ENCODE measurements around the gene CCP110. TPM values are rescaled to one million over a fixed set of nuclear protein-coding genes. Genes with fewer than 3 reads are reported as not detected.

CCP110 gene
- total RNA-seq, 4 donors from 2014 or later, result 14.0 to 16.1 (median 15.1) TPM

- WGBS, result 76% methylated on average over 4 of the region's 4 CpGs
- TF ChIP-seq POLR2AphosphoS5 (IDR thresholded peaks at IDR 0.05) (no peak), EP300 (IDR thresholded peaks at IDR 0.05) (no peak)
Observed at GRCh38 chr16:19486051-19486450, 37.7 kb upstream of the CCP110 start.

GRCh38 chr16:19486750-19487325 lies 36.9 kb upstream of the CCP110 start:
- WGBS, result 81% methylated on average over 10 of the region's 10 CpGs

More at GRCh38 chr16:19486051-19486450, 37.7 kb upstream of the CCP110 start:
- intact Hi-C loops (cut with DNase I), result no loop called here
- no peak for DNase-seq (ENCODE audit: extremely low spot score)
- no peaks in the 10 kb centered on the region for H3K4me1 ChIP-seq
- no peaks in the 10 kb centered on the region for H3K36me3 ChIP-seq
- no peaks in the 10 kb centered on the region for H3K27me3 ChIP-seq
- H3K9me3 ChIP-seq, result no peaks in the 10 kb centered on the region
- no peak overlapping the region for H3K4me3 ChIP-seq
- H3K27ac ChIP-seq (replicated peaks in 1 of 4), result no peak overlapping the region

GRCh38 chr16:19488213-19488640 lies 35.5 kb upstream of the CCP110 start:
- WGBS, result 41% methylated on average over 4 of the region's 4 CpGs
- intact Hi-C loops (cut with DNase I), result no loop called here
- Histone ChIP-seq H3K4me1 (no peaks in the 10 kb centered on the region), H3K27ac (replicated peaks in 1 of 4) (no peak overlapping the region), H3K27me3 (no peaks in the 10 kb centered on the region), H3K9me3 (no peaks in the 10 kb centered on the region), H3K4me3 (no peak overlapping the region), H3K36me3 (no peaks in the 10 kb centered on the region)
- no peak for DNase-seq (ENCODE audit: extremely low spot score)
- TF ChIP-seq CTCF (IDR thresholded peaks at IDR 0.05) (no peak), POLR2A (IDR thresholded peaks at IDR 0.05; ENCODE audit: low read depth) (no peak)

More at GRCh38 chr16:19486750-19487325, 36.9 kb upstream of the CCP110 start:
- no peak overlapping the region for H3K27ac ChIP-seq (replicated peaks in 1 of 4)
- intact Hi-C loops (cut with DNase I), result no loop called here
- H3K4me1 ChIP-seq, result no peaks in the 10 kb centered on the region
- H3K27me3 ChIP-seq, result no peaks in the 10 kb centered on the region
- no peaks in the 10 kb centered on the region for H3K9me3 ChIP-seq
- TF ChIP-seq POLR2A (IDR thresholded peaks at IDR 0.05; ENCODE audit: low read depth) (no peak), CTCF (IDR thresholded peaks at IDR 0.05) (no peak), POLR2AphosphoS5 (IDR thresholded peaks at IDR 0.05) (no peak), EP300 (IDR thresholded peaks at IDR 0.05) (no peak)
- no peaks in the 10 kb centered on the region for H3K36me3 ChIP-seq
- no peak for DNase-seq (ENCODE audit: extremely low spot score)
- H3K4me3 ChIP-seq, result no peak overlapping the region

- TF ChIP-seq CTCF (IDR thresholded peaks at IDR 0.05) (no peak), POLR2A (IDR thresholded peaks at IDR 0.05; ENCODE audit: low read depth) (no peak), POLR2AphosphoS5 (IDR thresholded peaks at IDR 0.05) (no peak), EP300 (IDR thresholded peaks at IDR 0.05) (no peak)
- no peak for DNase-seq (ENCODE audit: extremely low spot score)
- no peaks in the 10 kb centered on the region for H3K4me1 ChIP-seq
- H3K27me3 ChIP-seq, result no peaks in the 10 kb centered on the region
- WGBS, result 79% methylated on average over 1 of the region's 1 CpG
- intact Hi-C loops (cut with DNase I), result loop anchor here (10.0 kb wide), 1 partner anchor 336 kb away; no protein-coding TSS in a partner anchor
- no peaks in the 10 kb centered on the region for H3K9me3 ChIP-seq
- no peaks in the 10 kb centered on the region for H3K36me3 ChIP-seq
- H3K4me3 ChIP-seq, result no peak overlapping the region
- H3K27ac ChIP-seq (replicated peaks in 1 of 4), result no peak overlapping the region
Observed at GRCh38 chr16:19490619-19491018, 33.1 kb upstream of the CCP110 start.

- Histone ChIP-seq H3K36me3 (peaks cover 12 to 43% (median 28%) of the 10 kb centered on the region in 4 donors), H3K9me3 (no peaks in the 10 kb centered on the region), H3K27me3 (no peaks in the 10 kb centered on the region), H3K4me3 (no peak overlapping the region), H3K4me1 (no peaks in the 10 kb centered on the region), H3K27ac (replicated peaks in 1 of 4) (no peak overlapping the region)
- 59% methylated on average over 5 of the region's 5 CpGs for WGBS
- no peak for DNase-seq (ENCODE audit: extremely low spot score)
- intact Hi-C loops (cut with DNase I), result loop anchor here (10.0 kb wide), 1 partner anchor 342 kb away; no protein-coding TSS in a partner anchor
- TF ChIP-seq POLR2AphosphoS5 (IDR thresholded peaks at IDR 0.05), result no peak
- TF ChIP-seq POLR2A (IDR thresholded peaks at IDR 0.05; ENCODE audit: low read depth), result no peak
- no peak for TF ChIP-seq EP300 (IDR thresholded peaks at IDR 0.05)
- TF ChIP-seq CTCF (IDR thresholded peaks at IDR 0.05), result no peak
Observed at GRCh38 chr16:19497176-19497575, 26.6 kb upstream of the CCP110 start.
